ENCODE results near the gene ARPP19.
A peak's percentile ranks its signal among the peaks of the same experiment; 100 is the strongest.
"Not testable (repeated sequence)": the region's sequence is repeated elsewhere in the genome, so short reads cannot be mapped to it uniquely, and the experiment has no call there.

Gene ARPP19

GRCh38 chr15:52559022-52559421 lies 9.8 kb downstream of the ARPP19 start:
- no peak for DNase-seq (ENCODE audit: low read depth)
- TF ChIP-seq, protein P1, sequence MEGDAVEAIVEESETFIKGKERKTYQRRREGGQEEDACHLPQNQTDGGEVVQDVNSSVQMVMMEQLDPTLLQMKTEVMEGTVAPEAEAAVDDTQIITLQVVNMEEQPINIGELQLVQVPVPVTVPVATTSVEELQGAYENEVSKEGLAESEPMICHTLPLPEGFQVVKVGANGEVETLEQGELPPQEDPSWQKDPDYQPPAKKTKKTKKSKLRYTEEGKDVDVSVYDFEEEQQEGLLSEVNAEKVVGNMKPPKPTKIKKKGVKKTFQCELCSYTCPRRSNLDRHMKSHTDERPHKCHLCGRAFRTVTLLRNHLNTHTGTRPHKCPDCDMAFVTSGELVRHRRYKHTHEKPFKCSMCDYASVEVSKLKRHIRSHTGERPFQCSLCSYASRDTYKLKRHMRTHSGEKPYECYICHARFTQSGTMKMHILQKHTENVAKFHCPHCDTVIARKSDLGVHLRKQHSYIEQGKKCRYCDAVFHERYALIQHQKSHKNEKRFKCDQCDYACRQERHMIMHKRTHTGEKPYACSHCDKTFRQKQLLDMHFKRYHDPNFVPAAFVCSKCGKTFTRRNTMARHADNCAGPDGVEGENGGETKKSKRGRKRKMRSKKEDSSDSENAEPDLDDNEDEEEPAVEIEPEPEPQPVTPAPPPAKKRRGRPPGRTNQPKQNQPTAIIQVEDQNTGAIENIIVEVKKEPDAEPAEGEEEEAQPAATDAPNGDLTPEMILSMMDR (conservative IDR thresholded peaks at IDR 0.05; ENCODE audit: low read depth, low read length), result no peak
- no peak overlapping the region for H3K4me3 ChIP-seq (ENCODE audit: low read length)

- TF ChIP-seq, protein P1 (conservative IDR thresholded peaks at IDR 0.05; ENCODE audit: low read depth, low read length), result no peak
- H3K4me3 ChIP-seq (ENCODE audit: low read length), result no peak overlapping the region
- peak; percentile 59 for DNase-seq (ENCODE audit: low read depth)
Measured at GRCh38 chr15:52558196-52558595, 10.6 kb downstream of the ARPP19 start.

GRCh38 chr15:52557274-52557641 lies 11.6 kb downstream of the ARPP19 start:
- H3K4me3 ChIP-seq (ENCODE audit: low read length), result no peak overlapping the region
- no peak for DNase-seq (ENCODE audit: low read depth)
- TF ChIP-seq, protein P1 (conservative IDR thresholded peaks at IDR 0.05; ENCODE audit: low read depth, low read length), result no peak

- TF ChIP-seq, protein P1 (conservative IDR thresholded peaks at IDR 0.05; ENCODE audit: low read depth, low read length), result no peak
- H3K4me3 ChIP-seq (ENCODE audit: low read length), result no peak overlapping the region
- DNase-seq (ENCODE audit: low read depth), result no peak
Measured at GRCh38 chr15:52556524-52557273, 12.1 kb downstream of the ARPP19 start.

GRCh38 chr15:52552303-52552702 lies 16.5 kb downstream of the ARPP19 start:
- H3K4me3 ChIP-seq (ENCODE audit: low read length), result no peak overlapping the region
- TF ChIP-seq, protein P1 (conservative IDR thresholded peaks at IDR 0.05; ENCODE audit: low read depth, low read length), result no peak
- DNase-seq (ENCODE audit: low read depth), result no peak

DNA sequence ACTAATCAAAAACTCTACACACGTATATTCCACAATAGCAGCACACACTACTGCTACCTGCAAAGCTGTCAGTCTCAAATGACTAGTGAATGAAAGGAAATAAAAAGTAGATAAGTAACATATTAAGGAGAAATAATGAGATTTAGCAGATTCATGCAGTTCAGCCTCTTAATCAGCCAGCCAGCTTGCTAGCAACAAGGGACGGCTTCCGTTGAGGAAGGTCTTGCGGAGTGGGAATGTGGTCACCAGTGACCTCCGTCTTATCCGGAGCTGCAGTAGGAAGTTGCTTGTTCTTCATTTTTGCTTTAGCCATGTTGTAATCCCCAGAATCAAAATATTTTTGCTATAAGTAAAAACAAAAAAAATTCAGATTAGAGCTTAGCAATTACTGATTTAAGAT lies 17.1 kb downstream of the ARPP19 start:
- DNase-seq (ENCODE audit: low read depth), result no peak
- TF ChIP-seq, protein P1 (conservative IDR thresholded peaks at IDR 0.05; ENCODE audit: low read depth, low read length), result no peak
- H3K4me3 ChIP-seq (ENCODE audit: low read length), result no peak overlapping the region

GRCh38 chr15:52551186-52551585 lies 17.6 kb downstream of the ARPP19 start:
- H3K4me3 ChIP-seq (ENCODE audit: low read length); DNase-seq (ENCODE audit: low read depth): not testable (repeated sequence)
